K562 (cell line): ENCODE data around the gene TRAK1. TPM values are rescaled to one million over a fixed set of nuclear protein-coding genes. Genes with fewer than 3 reads are reported as not detected.

ENCODE experiments used
- ATAC-seq: fragments of 200-7000 bp; cut with Tn5 transposase; 3 replicates; pipeline ENCODE4 v1.9.1; 2020; ENCODE audit warnings: moderate library complexity
- BruUV-seq: library from RNA; stranded (reverse); fragments of 400-500 nt; replicated peaks from 2 replicates; lab custom pipeline; 2021; lab: Mats Ljungman, UMichigan
- CTCF ChIA-PET: fragments of 300-600 bp; formaldehyde crosslinking; extraction: SDS; loops from one replicate; lab custom pipeline; 2021; ENCODE audit warnings: low intra/inter-chr PET ratio; lab: Yijun Ruan, JAX
- POLR2A ChIA-PET: fragments of 300-600, 350-650 bp; sonication (Branson Sonifier 250); formaldehyde crosslinking; extraction: SDS; loops from one replicate; lab custom pipeline; 2021; ENCODE audit warnings: antibody characterized with exemption, inconsistent platforms; lab: Yijun Ruan, JAX
- DNase-seq, 4 experiments: peaks; one replicate each; pipeline versions ENCODE4 v3.0.0 to v3.0.0-alpha.2; 2011 to 2018; ENCODE audit warnings: low spot score in 3 of 4, mixed read lengths in 3 of 4; ENCODE audit errors: extremely low read depth in 1 of 4
- FAIRE-seq: peaks from 2 replicates; lab custom pipeline; 2011; peaks lifted over from hg19 to GRCh38; lab: Jason Lieb, UNC
- H2AFZ ChIP-seq: 2 replicates; pipeline ENCODE4 v1.6.0; 2011; ENCODE audit warnings: low read depth, low read length, control low read depth, inconsistent platforms
- H3K27ac ChIP-seq: fragments of 200-600 bp; 3 replicates; pipeline ENCODE4 v1.8.0; 2011; ENCODE audit warnings: low read depth, mild to moderate bottlenecking, control low read depth, inconsistent platforms, low read length, moderate library complexity, mixed read lengths; ENCODE audit errors: extremely low read depth
- H3K27me3 ChIP-seq, 2 experiments: fragments of 300-600 bp in 1 of 2; 2 replicates in 1 of 2; 3 replicates in 1 of 2; pipeline versions ENCODE4 v1.6.0 to v1.8.0; 2011; ENCODE audit warnings: inconsistent platforms in 2 of 2, low read length in 2 of 2, mild to moderate bottlenecking in 1 of 2, mixed read lengths in 1 of 2, moderate library complexity in 1 of 2; ENCODE audit not compliant: control insufficient read depth in 2 of 2, insufficient read depth in 2 of 2
- H3K36me3 ChIP-seq: fragments of 300-600 bp; 3 replicates; pipeline ENCODE4 v1.8.0; 2011; ENCODE audit warnings: mild to moderate bottlenecking, low read length, inconsistent platforms; ENCODE audit not compliant: control insufficient read depth, insufficient read depth
- H3K4me1 ChIP-seq, 2 experiments: fragments of 200-600 bp in 1 of 2; replicated peaks in 1 of 2; 2 replicates in 1 of 2; 3 replicates in 1 of 2; pipeline versions ENCODE4 v1.5.1 to v1.8.0; 2011; ENCODE audit warnings: inconsistent platforms in 2 of 2, low read length in 2 of 2, mild to moderate bottlenecking in 1 of 2, mixed read lengths in 1 of 2, moderate library complexity in 1 of 2; ENCODE audit not compliant: control insufficient read depth in 2 of 2, insufficient read depth in 2 of 2
- H3K4me2 ChIP-seq: 2 replicates; pipeline ENCODE4 v1.6.1; 2011; ENCODE audit warnings: low read length, control low read depth, inconsistent platforms, mixed read lengths; ENCODE audit not compliant: insufficient read depth
- H3K4me3 ChIP-seq: fragments of 200-600 bp; sonication (generic), shearing (Covaris generic); 2 replicates; pipeline ENCODE4 v1.5.1; 2016; ENCODE audit warnings: control low read depth, inconsistent platforms
- H3K79me2 ChIP-seq: fragments of 200-600 bp; 3 replicates; pipeline ENCODE4 v1.8.0; 2011; ENCODE audit warnings: low read length, inconsistent platforms; ENCODE audit not compliant: control insufficient read depth, insufficient read depth
- H3K9ac ChIP-seq, 2 experiments: 2 replicates each; pipeline versions ENCODE4 v1.6.0 to v1.6.1; 2011; ENCODE audit warnings: low read depth in 2 of 2, low read length in 2 of 2, control low read depth in 1 of 2, inconsistent platforms in 1 of 2, mild to moderate bottlenecking in 1 of 2, mixed read lengths in 1 of 2; ENCODE audit not compliant: insufficient read depth in 1 of 2
- H3K9me1 ChIP-seq: one replicate; pipeline ENCODE4 v1.6.0; 2011; ENCODE audit warnings: inconsistent platforms, mild to moderate bottlenecking, low read length, moderate library complexity; ENCODE audit not compliant: control insufficient read depth, insufficient read depth
- H3K9me3 ChIP-seq: replicated peaks from 2 replicates; pipeline ENCODE4 v1.5.1; 2011; ENCODE audit warnings: low read depth, low read length, inconsistent platforms; ENCODE audit not compliant: control insufficient read depth, insufficient read depth
- H4K20me1 ChIP-seq: replicated peaks from 2 replicates; pipeline ENCODE4 v1.6.1; 2011; ENCODE audit warnings: low read length, inconsistent platforms, mixed read lengths; ENCODE audit not compliant: control insufficient read depth, insufficient read depth
- BMI1 ChIP-seq: fragments of 150-350 bp; IDR thresholded peaks from 2 replicates; pipeline ENCODE4 v1.6.1; 2014; ENCODE audit warnings: low read length
- EGR1 ChIP-seq: fragments of 450-650 bp; conservative IDR thresholded peaks from 2 replicates; pipeline ENCODE4 v1.6.1; 2017; ENCODE audit warnings: mild to moderate bottlenecking
- FOXK2 ChIP-seq, 2 experiments: fragments of 450-650 bp; IDR thresholded peaks in 1 of 2; conservative IDR thresholded peaks in 1 of 2; 2 replicates each; pipeline ENCODE4 v1.6.1; 2016; ENCODE audit warnings: low read depth in 2 of 2, mild to moderate bottlenecking in 1 of 2
- HMG20B ChIP-seq: fragments of 250-450 bp; sonication (Bioruptor Pico); IDR thresholded peaks from 2 replicates; pipeline ENCODE4 v1.5.0; 2021; ENCODE audit warnings: mild to moderate bottlenecking
- JUNB ChIP-seq: fragments of 450-650 bp; formaldehyde crosslinking; conservative IDR thresholded peaks from 2 replicates; pipeline ENCODE4 v1.4.0; 2020; ENCODE audit warnings: mild to moderate bottlenecking
- LARP7 ChIP-seq: fragments of 450-650 bp; IDR thresholded peaks from 2 replicates; pipeline ENCODE4 v1.6.1; 2016
- MTA1 ChIP-seq: fragments of 450-650 bp; IDR thresholded peaks from 2 replicates; pipeline ENCODE4 v1.6.1; 2017; ENCODE audit warnings: borderline replicate concordance
- NFE2 ChIP-seq: IDR thresholded peaks from 2 replicates; pipeline ENCODE4 v1.6.1; 2014; ENCODE audit warnings: antibody characterized with exemption, low read depth
- NRF1 ChIP-seq, 2 experiments: fragments of 450-650 bp; IDR thresholded peaks in 1 of 2; conservative IDR thresholded peaks in 1 of 2; 2 replicates each; pipeline ENCODE4 v1.6.1; 2014; ENCODE audit warnings: mild to moderate bottlenecking in 2 of 2
- ZNF76 ChIP-seq: fragments of 250-450 bp; sonication (Bioruptor Pico); IDR thresholded peaks from 2 replicates; pipeline ENCODE4 v1.4.0; 2020; ENCODE audit warnings: mild to moderate bottlenecking, moderate library complexity, borderline replicate concordance
- WGBS: fragments of 100-300 bp; shearing (Covaris generic); methylation state at CpG from one replicate; pipeline ENCODE4 v1.1.6; 2016; ENCODE audit warnings: low coverage, mixed read lengths; ENCODE audit not compliant: insufficient coverage; ENCODE audit errors: missing lambda C conversion rate; 5-methylcytosine and 5-hydroxymethylcytosine counted together
- in situ Hi-C: fragments of 300-500 bp; cut with MboI; formaldehyde crosslinking; loops from 4 replicates; pipeline ENCODE4 v1.15.0; 2018; ENCODE audit warnings: inconsistent platforms, mixed read lengths
- intact Hi-C: fragments of 100-400 bp; cut with micrococcal nuclease; formaldehyde crosslinking; loops from 2 replicates; pipeline ENCODE4 v1.14.2; 2022
- polyA plus RNA-seq, 8 experiments: library from polyadenylated mRNA; depleted of rRNA in 4 of 8; stranded (reverse) in 5 of 8; unstranded in 3 of 8; fragments of >200 nt; fragmentation: Nextera tagmentation in 2 of 8; fragmentation: Illumina TruSeq in 1 of 8; extraction: Ambion mirVana in 2 of 8; extraction: Trizol in 1 of 8; gene quantifications; 2 replicates each; pipeline versions ENCODE4 v1.2.1 to v1.2.3, GENCODE V29; 2011 to 2014; ENCODE audit warnings: inconsistent platforms in 1 of 8, missing spikeins in 1 of 8
- total RNA-seq, 7 experiments: library from RNA; depleted of rRNA in 6 of 7; stranded (reverse); fragments of >200 nt in 6 of 7; fragmentation: Illumina TruSeq in 2 of 7; extraction: Trizol in 2 of 7; gene quantifications; 2 replicates each; pipeline versions ENCODE4 v1.2.1 to v1.2.3, GENCODE V29; 2011 to 2021; ENCODE audit warnings: low replicate concordance in 1 of 7
- TF ChIP-seq, protein P1 (sequence below): fragments of 450-650 bp; formaldehyde crosslinking; IDR thresholded peaks from 2 replicates; pipeline ENCODE4 v1.4.0; 2022; ENCODE audit warnings: mild to moderate bottlenecking, moderate library complexity

TRAK1 gene
- total and polyA plus RNA-seq, 9 of the 15 experiments (the other 6 are each of a cell fraction or from before 2014, with no cell fraction given): 5.3 to 28.5 (median 17.5) TPM

DNA sequence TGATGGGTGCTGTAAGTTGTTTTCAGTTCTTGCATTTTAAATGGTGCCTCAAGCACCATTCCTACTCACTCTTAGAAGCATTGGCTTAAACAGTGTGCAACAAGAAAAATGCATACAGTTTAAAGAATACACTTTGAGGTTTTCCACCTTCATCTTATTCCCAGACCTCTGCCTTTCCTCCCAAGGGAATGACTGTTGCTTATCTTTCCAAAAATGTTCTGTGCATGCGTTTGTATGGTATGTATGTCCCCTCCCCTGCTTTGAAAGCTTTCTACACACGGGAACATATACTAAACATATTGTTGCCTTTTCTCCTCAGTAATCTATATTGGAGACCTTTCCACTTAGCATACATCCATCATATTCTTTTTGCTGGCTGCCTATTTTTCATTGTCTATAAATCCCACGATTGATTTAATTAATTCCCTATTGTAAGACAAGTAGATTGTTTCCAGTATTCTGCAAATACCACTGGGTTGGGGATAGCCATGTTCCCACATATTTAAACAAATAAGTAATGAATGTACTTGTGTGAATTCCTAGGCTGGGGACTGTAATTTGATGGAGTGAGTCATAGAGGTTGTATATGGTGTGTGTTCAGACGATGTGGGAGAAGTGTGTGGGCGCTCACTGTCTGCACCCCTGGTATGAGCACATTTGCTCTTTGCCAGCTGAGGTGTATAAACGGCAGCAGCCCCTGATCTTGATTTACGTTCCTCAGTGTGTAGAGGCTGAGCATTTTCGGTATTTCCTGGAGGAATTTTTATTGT is 5.8 kb downstream of the TRAK1 start:
- Histone ChIP-seq H2AFZ (no peak overlapping the region), H3K79me2 (no peaks in the 10 kb centered on the region), H3K9ac (no peak overlapping the region), H3K4me3 (no peak overlapping the region), H3K9me1 (no peaks in the 10 kb centered on the region)
- no TSS peak for BruUV-seq
- POLR2A ChIA-PET: no interaction called here
- peak; percentile 50 for TF ChIP-seq EGR1
- TF ChIP-seq BMI1: no peak
- no peak for TF ChIP-seq HMG20B (CRISPR knock-in tag)
- TF ChIP-seq, all 486 proteins: peak for 1
- Histone ChIP-seq H3K9me3 (no peaks in the 10 kb centered on the region), H4K20me1 (peaks cover 11% of the 10 kb centered on the region), H3K4me2 (no peak overlapping the region), H3K36me3 (peaks cover 5% of the 10 kb centered on the region; the same call in 1 of the 3 replicates), H3K27ac (no peak overlapping the region), H3K27me3 (no peaks in the 10 kb centered on the region), H3K4me1 (peaks cover 0 to 4% of the 10 kb centered on the region in 2 experiments; a peak in 1 of 5 replicates)
- in situ Hi-C loops (loop anchor here (25.0 kb wide), 1 partner anchor 185 kb away; no protein-coding TSS in a partner anchor), intact Hi-C loops (loop anchor here (5.0 kb wide), 1 partner anchor 100 kb away; no protein-coding TSS in a partner anchor)
- CTCF ChIA-PET: interaction anchor here (1.2 kb wide), 1 partner anchor 203 kb away, joined by 7 read pairs; no protein-coding TSS in a partner anchor
- WGBS: 52% methylated on average over 8 of the region's 8 CpGs
- no peak for FAIRE-seq
- no peak for ATAC-seq
- DNase-seq: no peak

DNA sequence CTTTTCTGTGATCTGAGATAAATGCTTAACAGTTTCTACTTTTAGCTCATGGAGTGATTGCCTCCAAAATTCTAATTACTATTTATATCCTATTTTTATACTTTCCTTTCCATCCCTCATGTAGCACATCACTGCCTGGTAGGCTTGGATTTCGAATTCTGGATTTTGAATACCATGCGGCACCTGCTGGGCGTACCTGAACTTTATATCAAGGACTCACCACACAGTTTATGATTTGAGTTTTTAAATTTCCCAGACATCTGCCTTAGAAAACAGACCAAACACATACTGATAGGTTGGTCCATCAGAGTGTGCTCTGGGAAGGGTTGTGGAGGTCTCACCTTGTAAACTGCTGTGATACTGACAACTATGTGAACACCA is 6.4 kb downstream of the TRAK1 start:
- Histone ChIP-seq H3K4me3 (no peak overlapping the region), H4K20me1 (peaks cover 11% of the 10 kb centered on the region), H2AFZ (no peak overlapping the region), H3K9me1 (no peaks in the 10 kb centered on the region), H3K79me2 (no peaks in the 10 kb centered on the region), H3K27me3 (no peaks in the 10 kb centered on the region), H3K4me1 (peaks cover 0 to 4% of the 10 kb centered on the region in 2 experiments; a peak in 1 of 5 replicates), H3K36me3 (peaks cover 5% of the 10 kb centered on the region; the same call in 1 of the 3 replicates), H3K27ac (no peak overlapping the region), H3K9me3 (no peaks in the 10 kb centered on the region), H3K4me2 (no peak overlapping the region), H3K9ac (no peak overlapping the region)
- WGBS: 90% methylated on average over 3 of the region's 3 CpGs
- no peak for FAIRE-seq
- ChIA-PET POLR2A (interaction anchor here (0.6 kb wide), 1 partner anchor 82 kb away, joined by 3 read pairs; no protein-coding TSS in a partner anchor), CTCF (interaction anchor here (1.2 to 1.3 kb wide), 2 partner anchors 204 to 216 kb away, joined by 6 to 7 read pairs; no protein-coding TSS in a partner anchor)
- BruUV-seq: no TSS peak
- no peak for ATAC-seq
- DNase-seq: no peak
- intact Hi-C loops (loop anchor here (5.0 kb wide), 1 partner anchor 100 kb away; no protein-coding TSS in a partner anchor), in situ Hi-C loops (loop anchor here (25.0 kb wide), 1 partner anchor 185 kb away; no protein-coding TSS in a partner anchor)
- TF ChIP-seq NRF1 (conservative IDR thresholded peaks at IDR 0.05 in 1 of 2, IDR thresholded peaks at IDR 0.05 in 1 of 2): no peak
- TF ChIP-seq MTA1: no peak
- TF ChIP-seq, protein P1, sequence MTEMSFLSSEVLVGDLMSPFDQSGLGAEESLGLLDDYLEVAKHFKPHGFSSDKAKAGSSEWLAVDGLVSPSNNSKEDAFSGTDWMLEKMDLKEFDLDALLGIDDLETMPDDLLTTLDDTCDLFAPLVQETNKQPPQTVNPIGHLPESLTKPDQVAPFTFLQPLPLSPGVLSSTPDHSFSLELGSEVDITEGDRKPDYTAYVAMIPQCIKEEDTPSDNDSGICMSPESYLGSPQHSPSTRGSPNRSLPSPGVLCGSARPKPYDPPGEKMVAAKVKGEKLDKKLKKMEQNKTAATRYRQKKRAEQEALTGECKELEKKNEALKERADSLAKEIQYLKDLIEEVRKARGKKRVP (CRISPR knock-in tag): no peak
- TF ChIP-seq NFE2: no peak
- TF ChIP-seq ZNF76 (CRISPR knock-in tag): no peak
- TF ChIP-seq FOXK2 (conservative IDR thresholded peaks at IDR 0.05 in 1 of 2, IDR thresholded peaks at IDR 0.05 in 1 of 2; ENCODE audit: low read depth in 2 of 2): no peak
- no peak for TF ChIP-seq JUNB (CRISPR knock-in tag)
- no peak for TF ChIP-seq LARP7
